ENCODE results near the gene SUGT1.
A peak's percentile ranks its signal among the peaks of the same experiment; 100 is the strongest.
"Not testable (repeated sequence)": the region's sequence is repeated elsewhere in the genome, so short reads cannot be mapped to it uniquely, and the experiment has no call there.

The SUGT1 gene

DNA sequence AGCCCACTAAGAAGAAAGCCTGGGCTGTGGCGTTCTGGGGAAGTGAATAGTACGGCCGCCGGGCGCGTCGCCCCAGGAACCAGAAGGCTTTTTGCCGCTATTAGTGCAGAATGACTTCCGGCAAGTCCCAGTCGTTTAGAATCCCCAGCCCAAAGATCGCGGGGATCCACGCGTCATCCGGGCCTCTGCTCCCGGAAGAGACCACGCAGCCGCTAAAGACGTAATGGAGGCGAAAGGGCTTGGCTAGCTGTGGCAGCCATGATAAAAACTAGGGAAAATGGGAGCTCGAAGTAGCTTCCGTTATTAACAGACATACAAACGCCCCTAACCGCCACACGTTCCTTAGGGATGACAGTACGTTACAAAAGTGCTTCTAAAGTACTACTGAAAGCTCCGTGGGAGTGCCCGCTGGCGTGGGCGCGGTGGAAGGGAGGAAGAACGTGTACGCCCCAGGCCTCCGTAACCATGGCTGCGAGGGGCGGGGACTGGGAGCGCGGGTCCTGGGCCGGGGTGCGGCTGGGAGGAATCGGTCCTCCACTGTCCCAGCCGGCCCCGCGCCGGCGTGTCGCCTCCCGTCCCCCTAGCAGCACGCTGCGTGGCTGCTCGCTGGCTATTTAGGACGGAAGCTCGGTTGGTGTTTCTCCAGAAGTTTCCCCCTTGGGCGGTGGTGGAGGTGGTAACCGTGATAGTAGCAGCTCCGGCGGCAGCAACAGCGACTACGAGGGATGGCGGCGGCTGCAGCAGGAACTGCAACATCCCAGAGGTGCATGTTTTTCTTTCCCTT is at the start of gene SUGT1:
TSS of gene SUGT1 (plus strand) at position 641 of the 784 bp plus-strand sequence. CDS start at position 726, 85 bp downstream.
- peak; percentile 91 to 92 for DNase-seq

DNA sequence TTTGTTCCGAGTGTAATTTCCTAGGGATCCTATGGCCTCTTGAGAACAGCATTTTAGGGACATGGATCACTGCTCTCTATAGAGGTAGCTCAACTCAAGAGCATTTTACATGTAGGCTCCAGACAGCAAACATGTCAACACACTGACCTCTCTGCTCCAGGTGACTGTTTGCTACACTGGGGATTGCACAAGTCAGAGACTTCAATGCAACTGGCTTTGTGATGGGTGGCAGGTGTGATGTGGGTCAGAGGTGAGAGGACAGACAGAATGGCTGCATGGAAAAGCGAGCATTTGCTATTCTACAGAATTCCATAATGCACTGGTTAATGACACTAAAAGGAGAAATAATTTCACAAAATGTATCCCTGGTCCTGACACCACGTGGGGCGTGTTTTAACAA is 49.3 kb upstream of the SUGT1 start:
- not testable (repeated sequence) for DNase-seq

DNA sequence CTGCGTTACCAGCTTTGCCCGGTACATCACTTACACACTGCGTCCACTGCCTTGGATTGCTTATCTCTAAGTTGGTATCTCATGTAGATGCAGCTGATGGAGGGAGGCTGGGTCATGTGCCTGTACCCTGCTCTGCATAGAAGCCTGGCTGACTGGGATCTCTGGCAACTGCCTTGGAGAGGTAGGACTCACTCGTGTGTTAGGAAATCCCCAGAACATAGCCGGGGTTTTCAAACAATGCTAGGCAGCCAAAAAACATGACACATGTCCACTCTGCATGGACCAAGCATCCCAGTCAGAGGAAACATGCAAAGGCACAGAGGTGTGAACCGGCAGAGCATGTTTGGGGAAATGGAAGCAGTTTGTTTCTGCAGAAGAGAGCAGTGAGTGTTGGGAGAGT is 46.5 kb upstream of the SUGT1 start:
- not testable (repeated sequence) for DNase-seq

DNA sequence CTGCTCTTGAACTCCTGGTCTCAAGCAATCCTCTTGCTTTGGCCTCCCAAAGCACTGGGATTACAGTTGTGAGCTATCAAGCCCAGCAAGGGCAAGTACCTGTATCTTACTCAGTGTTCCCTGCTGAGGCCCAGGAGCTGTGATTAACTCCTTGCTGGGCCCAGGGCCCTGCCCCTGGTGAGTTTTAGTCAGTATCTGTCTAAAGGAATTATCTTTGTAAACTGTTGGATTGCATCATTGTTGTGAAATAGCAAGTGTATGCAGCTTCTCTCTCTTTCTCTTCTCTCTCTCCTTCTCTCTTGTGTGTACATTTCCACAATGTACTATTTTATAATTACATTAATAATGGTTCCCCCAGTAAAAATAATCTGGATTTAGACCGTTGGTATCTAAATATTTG is 45.8 kb upstream of the SUGT1 start:
- not testable (repeated sequence) for DNase-seq

DNA sequence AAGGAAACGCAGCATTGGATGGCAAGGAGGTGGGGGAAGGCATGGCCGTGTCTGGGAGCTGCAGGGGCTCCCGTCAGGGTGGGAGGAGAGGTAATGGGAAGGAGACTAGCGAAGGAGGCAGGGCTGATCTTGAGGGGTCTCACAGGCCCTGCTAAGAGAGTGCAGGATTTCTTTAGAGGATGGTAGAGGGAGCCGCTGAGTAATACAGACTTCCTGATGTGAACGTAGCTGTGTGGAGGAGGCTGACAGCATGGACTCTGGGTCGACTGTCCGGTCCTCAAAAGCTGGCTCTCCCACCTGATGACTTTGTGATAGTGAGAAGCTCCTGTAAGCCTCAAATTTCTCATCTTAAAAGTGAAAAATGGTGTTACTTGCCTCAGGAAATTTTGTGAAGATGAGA is 44.5 kb upstream of the SUGT1 start:
- DNase-seq = not testable (repeated sequence)

DNA sequence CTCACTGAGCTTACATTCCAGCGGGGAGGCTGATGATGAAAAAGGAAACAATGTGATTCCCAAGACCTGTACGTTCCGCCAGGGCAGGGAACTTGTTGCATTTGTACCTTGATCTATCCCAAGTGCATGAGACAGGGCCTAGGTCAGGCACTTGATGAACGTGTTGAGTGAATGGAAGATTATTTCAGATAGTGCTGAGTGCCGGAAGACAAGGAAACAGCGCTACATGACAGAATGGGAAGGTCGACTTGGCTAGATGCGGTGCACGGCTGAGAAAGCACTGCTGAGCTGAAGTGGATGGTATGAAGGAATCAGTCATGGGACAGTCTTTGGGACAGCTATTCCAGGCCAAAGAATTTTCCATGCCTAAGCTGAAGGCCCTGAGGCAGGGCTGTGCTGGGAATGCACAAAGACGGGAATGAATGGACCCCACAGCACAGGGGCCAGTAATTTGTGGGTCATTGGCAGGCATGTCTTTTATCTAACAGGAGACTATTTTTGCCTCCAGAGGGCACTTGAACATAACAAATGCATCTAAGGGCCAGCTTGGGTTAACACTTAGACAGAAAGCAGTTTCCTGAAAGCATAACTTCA is 43.5 kb upstream of the SUGT1 start:
- not testable (repeated sequence) for DNase-seq

DNA sequence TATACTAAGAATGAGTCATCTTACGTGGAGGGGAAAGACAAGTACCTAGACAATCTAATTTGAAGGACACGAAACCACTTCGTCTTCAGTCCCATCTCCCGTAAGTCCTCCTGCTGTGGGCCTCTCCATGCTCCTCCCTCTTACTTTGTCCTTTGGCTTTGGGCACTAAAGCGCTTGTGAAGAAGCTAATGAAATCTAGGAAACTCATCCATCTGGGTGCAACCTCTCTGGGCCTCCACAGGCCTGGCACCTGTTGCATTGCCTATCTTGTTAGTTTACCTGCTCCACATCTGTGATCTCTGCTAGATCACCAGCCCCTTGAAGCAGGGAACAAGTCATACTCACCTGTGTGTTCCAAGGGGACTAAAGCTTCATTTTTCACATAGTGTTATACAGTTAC is 42.5 kb upstream of the SUGT1 start:
- DNase-seq = not testable (repeated sequence)

DNA sequence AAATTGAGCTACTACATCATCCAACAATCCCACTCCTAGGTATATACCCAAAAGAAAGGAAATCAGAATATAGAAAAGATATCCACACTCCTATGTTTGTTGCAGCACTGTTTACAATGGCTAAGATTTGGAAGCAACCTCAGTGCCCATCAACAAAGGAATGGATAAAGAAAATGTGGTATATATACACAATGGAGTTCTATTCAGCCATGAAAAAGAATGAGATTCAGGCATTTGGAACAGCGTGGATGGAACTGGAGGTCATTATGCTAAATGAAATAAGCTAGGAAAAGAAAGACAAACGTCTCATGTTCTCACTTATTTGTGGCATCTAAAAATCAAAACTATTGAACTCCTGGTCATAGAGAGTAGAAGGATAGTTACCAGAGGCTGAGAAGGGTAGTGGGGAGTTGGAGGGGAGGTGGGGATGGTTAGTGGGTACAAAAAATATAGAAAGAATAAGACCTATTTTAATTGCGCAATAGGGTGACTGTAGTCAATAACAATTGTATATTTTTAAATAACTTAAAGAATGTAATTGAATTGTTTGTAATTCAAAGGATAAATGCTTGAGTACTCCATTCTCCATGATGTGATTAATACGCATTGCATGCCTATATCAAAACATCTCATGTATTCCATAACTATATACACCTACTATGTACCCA is 37.4 kb upstream of the SUGT1 start:
- DNase-seq = no peak

DNA sequence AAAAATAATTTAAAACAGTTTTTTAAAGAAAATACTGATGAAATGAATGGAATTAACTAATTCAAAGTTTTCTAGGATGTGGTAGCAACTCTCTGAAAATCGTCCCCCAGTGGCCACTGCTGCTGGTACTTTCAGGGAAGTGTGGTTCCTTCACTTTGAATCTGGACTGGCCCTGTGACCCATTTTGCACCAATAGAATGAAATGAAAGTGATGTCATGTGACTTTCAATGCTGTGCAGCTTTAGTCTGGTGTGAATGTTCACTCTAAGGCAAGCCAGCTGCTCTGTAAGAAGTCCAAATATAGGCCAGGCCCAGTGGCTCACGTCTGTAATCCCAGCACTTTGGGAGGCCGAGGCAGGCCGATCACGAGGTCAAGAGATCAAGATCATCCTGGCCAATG is 36.8 kb upstream of the SUGT1 start:
- DNase-seq = no peak

DNA sequence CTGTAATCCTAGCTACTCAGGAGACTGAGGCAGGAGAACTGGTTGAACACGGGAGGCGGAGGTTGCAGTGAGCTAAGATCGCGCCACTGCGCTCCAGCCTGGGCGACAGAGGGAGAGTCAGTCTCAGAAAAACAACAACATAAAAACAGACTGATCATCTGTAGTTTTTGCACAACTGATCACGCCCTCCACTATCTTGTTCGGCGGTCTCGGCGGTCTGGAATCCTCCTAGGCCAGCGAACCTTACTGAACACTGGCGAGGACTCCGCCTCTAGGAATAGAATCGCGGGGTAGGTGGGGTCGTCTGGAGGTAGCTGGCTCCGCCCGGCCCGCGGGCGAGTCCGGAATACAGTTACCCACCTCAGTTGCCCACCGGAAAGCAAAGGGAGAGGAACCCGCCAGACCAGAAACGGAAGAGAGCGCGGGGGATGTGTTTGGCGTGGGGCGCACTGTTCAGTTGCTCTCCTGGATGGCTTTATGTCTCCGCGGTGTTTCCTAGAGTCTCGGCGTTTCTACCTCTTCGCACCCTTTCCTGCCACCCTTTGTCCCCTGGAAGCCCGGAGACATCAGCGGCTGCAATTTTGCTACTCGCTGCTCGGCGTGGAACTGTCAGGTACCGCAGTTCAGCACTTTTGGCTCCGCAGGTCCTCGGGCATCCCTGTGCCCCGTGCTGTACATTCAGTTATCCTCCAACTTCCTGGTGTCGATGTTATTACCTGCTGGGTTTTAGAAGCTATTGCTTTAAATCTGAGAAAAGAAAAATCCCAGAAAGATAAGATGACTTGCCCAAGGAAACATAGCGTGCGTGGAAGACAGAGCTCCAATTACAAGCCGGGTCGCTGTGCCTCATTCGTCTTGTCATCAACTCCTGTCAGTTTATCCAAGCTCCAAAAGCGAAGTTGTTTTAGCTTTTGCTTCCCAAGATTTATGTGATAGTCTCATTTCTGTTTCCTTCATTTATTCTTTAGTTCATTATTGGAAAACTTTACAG is 35.3 kb upstream of the SUGT1 start:
- DNase-seq = peak; percentile 74 to 76

DNA sequence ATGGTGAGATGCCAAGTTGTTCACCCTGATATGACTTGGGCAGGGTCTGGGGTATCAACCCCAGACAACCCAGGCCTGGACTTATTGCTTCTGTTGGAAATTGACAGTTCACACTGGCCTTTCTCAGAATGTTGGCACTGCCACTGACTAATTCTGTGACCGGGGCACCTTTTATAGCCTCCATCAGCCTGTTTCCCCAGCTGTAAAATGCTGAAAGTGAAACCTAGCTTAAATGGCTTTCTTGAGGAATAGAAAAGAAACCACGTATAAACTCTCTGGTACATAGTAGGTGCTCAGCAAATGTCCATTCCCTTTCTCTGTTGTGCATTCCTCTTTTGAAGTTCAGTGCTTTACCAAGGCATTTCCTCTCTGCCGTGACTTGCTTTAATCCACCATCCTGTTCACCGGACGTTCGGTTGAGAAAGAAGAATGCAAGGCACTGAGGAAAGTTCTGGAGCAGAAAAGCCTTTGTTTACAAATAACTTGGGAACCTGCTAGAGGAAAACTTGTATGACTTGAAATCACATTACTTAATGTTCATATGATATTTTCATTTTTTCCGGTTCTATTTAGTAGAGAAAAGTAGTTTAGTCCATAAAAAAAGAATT is 21.4 kb upstream of the SUGT1 start:
- DNase-seq = not testable (repeated sequence)

DNA sequence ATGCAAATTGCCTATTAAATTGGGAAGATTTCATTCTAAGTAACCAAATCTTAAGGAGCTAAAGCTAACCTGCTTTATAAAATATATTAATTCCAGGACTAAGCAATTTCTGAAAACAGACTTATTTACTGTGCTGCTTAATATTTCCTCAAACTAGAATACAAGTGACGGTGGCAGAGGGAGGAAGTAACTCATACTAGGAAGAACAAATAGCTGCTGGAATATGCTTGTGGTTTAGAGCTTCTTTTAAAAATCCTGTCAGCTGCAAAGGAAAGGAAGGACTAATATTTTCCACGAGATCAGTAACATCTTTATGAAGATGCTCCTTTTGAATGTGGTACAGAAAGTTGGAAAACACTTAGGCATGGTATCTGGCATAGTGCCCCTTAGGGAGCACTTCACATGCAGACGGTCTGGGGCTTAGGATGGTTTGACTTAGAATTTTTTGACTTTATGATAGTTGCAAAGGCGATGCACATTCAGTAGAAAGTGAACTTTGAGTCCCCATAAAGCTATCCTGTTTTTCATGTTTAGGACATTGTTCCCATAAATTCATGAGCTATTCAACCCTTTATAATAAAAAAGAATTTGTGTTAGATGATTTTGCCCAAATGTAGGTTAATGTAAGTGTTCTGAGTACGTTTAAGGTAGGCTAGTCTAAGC is 13.8 kb upstream of the SUGT1 start:
- no peak for DNase-seq

DNA sequence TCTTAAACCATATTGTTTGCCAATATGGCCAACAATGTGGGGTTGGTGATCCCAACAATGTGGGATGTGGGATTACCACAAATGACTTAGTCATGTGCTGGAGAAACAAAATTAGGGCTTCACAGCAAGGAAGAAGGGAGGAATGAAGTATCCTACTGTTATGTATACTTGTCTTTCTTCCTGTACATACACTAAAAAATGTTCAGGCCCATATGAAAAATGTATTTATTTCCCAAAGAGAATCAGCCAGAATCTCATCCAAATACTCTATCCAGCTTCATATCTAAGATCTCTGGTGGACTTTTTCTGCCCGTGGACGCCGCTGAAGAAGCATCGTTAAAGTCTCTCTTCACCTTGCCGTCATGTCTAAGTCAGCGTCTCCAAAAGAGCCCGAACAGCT is 10.5 kb upstream of the SUGT1 start, which contains the start of gene HNRNPA1L2:
TSS of gene HNRNPA1L2 (plus strand) at position 301 of the 400 bp plus-strand sequence. CDS start at position 363, 62 bp downstream.
- DNase-seq = no peak

DNA sequence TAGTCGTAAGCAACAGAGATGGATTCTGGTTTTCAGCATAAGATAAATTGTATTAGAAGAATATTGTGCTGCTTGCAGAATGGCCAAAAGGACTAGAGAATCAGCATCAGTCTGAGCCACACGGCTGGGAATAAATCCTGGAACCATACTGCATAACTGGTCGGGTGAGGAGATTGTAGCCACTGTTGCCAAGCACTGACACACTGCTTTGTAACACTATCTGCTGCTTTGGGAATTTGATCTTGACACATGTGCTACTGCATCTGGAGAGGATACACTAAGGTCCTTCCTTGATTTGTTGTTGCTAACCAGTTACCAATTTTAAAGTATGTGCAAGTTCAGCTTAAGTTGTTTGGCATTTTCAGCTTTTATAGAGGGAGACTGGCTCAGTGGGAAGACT is 8.5 kb upstream of the SUGT1 start:
- DNase-seq = no peak

DNA sequence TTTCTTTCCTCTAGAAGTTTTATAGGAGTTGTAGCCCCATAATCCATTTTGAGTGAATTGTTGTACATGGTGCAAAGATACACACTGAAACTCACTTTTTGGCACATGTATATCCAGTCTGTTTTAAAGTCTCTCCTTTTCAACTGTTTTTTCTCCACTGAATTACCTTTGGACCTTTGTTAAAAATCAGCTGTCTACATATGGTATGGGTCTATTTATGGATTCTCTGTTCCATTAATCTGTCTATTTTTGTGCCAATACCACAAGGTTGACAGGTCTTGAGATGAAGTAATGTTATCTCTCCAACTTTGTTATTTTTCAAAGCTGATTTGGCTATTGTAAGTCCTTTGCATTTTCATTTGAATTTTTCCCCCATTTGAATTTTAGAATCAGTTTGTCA is 5.7 kb upstream of the SUGT1 start:
- no peak for DNase-seq

DNA sequence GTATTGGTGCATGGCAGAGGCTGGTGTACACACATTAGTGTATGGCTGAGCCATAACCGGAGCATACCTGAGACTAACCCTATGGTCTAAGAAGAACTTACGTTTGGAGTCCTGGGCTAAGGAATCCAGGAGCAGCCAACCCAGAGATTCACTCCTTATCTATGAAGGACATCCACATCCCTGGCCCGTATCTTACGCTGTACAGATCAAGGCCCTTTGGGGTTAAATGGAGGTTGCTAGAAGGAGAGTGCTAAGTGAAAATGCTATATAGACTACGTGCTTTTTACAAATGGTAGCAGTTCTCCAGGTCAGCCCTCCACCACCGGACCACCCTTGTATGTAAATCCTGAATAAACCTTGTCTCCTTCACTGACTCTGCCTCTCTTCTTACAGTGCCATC is 1.9 kb upstream of the SUGT1 start:
- no peak for DNase-seq

DNA sequence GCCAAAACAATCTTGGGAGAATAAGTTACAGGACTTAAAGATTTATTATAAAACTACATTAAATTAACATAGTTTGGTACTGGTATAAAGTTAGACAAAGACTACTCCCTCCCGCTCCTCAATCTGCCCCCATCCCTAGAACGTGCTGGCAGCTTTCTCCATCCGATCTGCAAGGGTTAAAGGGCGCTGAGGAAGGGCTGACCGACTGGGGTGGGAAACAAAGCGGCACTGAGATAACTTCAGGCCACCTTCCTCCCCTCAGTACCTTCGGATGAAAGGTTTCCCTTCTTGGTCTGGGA is 790 bp upstream of the SUGT1 start:
- DNase-seq = peak; percentile 50 to 55

DNA sequence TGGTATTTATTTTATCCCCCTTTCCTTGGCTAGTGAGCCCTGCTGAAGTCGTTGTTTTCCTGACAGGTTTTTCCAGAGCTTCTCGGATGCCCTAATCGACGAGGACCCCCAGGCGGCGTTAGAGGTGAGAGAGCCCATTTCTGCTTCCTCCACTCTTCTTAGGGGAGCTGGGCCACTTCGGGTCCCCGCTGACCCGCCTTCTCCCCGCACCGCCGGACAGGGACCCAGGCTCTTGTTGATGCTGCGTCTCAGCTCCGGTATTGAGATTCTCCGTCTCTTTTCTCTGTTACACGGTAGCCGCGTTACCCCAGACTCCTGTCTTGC is 306 bp downstream of the SUGT1 start:
- peak in 1 of 2 experiments; percentile 51 for DNase-seq

DNA sequence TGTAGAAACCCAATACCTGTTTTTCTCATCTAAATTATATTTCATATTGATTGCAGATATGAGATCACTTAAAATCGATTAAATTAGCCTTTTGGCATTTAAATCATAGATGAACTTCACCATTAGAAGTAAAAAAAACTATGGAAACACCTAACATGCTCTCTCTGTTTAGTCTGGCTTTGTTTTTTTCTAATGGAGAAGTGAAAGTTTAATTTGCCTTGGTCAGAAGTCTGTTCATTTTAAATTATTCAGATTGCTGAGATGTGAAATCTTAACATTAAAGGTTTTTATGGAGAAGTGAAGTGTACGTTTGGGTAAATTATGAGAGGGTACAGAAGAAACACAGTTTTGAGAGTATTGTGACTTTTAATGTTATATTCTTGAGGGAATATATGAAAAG is 6.7 kb downstream of the SUGT1 start:
- DNase-seq = no peak

DNA sequence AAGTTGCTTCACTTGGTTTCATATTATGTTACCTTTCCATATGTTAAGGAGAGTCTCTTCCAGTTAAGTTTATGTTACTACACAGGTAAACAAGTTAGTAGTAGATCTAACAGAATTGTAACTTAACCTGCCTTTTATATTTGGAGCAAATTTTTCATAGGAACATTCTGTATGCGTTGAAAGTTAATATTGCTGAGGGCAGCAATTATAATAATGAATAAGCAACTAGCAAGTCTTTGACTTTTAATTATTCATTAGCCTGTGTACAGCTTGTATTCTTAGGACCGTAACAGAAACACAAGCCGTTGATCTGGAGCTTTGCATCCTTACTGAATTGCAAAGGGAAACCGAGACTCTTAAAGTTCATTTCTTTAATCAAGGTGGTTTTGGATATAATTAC is 11.6 kb downstream of the SUGT1 start:
- no peak for DNase-seq

DNA sequence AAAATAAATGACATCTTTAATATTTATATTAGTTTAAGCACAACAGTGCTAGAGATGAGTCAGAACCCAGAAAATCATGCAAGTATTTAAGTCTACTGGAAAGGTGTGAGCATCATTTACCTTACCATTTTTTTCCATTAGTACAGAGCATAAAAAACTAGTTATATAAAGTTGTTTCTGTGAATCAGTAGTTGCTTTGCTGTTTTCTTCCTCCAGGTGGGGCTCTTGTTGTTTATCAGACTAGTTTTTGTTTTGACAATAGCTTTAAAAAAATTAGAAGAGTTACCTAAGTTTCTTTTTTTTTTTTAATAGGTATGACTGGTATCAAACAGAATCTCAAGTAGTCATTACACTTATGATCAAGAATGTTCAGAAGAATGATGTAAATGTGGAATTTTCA is 12.7 kb downstream of the SUGT1 start:
- no peak for DNase-seq

DNA sequence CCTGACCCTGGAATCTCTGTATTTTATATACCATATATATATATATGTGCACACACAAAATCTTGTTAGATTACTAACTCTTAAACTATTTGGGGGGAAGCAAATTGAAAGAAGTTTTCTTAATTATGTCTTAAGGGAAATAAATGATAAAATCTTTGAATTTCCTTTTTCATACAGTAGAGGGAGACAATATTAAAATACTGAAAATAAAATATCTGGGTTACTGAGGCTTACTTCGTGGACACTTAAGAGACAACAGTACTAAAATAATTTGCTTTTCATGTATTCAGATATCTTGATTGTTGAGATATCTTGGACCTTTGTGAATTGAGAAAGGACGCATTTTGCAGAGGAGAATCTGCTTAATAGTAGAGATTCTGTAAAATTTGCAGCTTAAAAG is 17.0 kb downstream of the SUGT1 start:
- DNase-seq = no peak

Measured in SHP77 (cell line).